Measurements from ENCODE around the gene NOS3. TPM values are rescaled to one million over a fixed set of nuclear protein-coding genes. Genes with fewer than 3 reads are reported as not detected.
A peak's percentile ranks its signal among the peaks of the same experiment; 100 is the strongest.

The NOS3 gene
- total and polyA plus RNA-seq, 9 of the 15 experiments (the other 6 are each of a cell fraction or from before 2014, with no cell fraction given): 1.1 to 121 (median 23.6) TPM

- CTCF ChIA-PET (ENCODE audit: low intra/inter-chr PET ratio): interaction anchor here (0.9 kb wide), 1 partner anchor 217 kb away, joined by 5 read pairs; no protein-coding TSS in a partner anchor
- peaks cover 60 to 94% of the 10 kb centered on the region in 2 experiments for H3K4me1 ChIP-seq (replicated peaks in 1 of 2; ENCODE audit: control insufficient read depth in 2 of 2, insufficient read depth in 2 of 2, low read length in 2 of 2)
- peak overlapping the region; percentile 60 for H2AFZ ChIP-seq (ENCODE audit: low read depth, low read length)
- H4K20me1 ChIP-seq (replicated peaks; ENCODE audit: control insufficient read depth, insufficient read depth, low read length): peaks cover 8% of the 10 kb centered on the region; the same call in 1 of the 2 replicates
- H3K9me1 ChIP-seq (ENCODE audit: control insufficient read depth, insufficient read depth, low read length): peaks cover 10% of the 10 kb centered on the region
- peaks cover 87% of the 10 kb centered on the region for H3K79me2 ChIP-seq (ENCODE audit: control insufficient read depth, insufficient read depth, low read length)
- H3K27me3 ChIP-seq (ENCODE audit: control insufficient read depth in 2 of 2, insufficient read depth in 2 of 2, low read length in 2 of 2): no peaks in the 10 kb centered on the region
- peak; percentile 94 for FAIRE-seq
- peak overlapping the region; percentile 90 to 98 for H3K9ac ChIP-seq (ENCODE audit: insufficient read depth in 1 of 2, low read depth in 2 of 2, low read length in 2 of 2)
- under 1% methylated on average over 33 of the region's 38 CpGs for WGBS (ENCODE audit: insufficient coverage, low coverage, missing lambda C conversion rate)
- peaks cover 59% of the 10 kb centered on the region for H3K36me3 ChIP-seq (ENCODE audit: control insufficient read depth, insufficient read depth, low read length)
- peak; percentile 99 to 100 (median 99) for DNase-seq (ENCODE audit: extremely low read depth in 1 of 4, low spot score in 3 of 4)
- in situ Hi-C loops (cut with MboI): no loop called here
- H3K4me2 ChIP-seq (ENCODE audit: insufficient read depth, low read length): peak overlapping the region; percentile 92
- H3K27ac ChIP-seq (ENCODE audit: extremely low read depth, low read depth, low read length): peak overlapping the region; percentile 86
- intact Hi-C loops (cut with micrococcal nuclease): loop anchor here (2.0 to 5.0 kb wide), 2 partner anchors 27 to 633 kb away; partner anchors contain the start of genes ACTR3C and LRRC61
- peak overlapping the region; percentile 91 for H3K4me3 ChIP-seq
- POLR2A ChIA-PET: interaction anchor here (0.5 to 3.5 kb wide), 8 partner anchors 9 to 171 kb away, joined by 3 to 19 read pairs (median 3); no protein-coding TSS in a partner anchor
- no TSS peak for BruUV-seq (replicated peaks)
- ATAC-seq: peak; percentile 80
- H3K9me3 ChIP-seq (replicated peaks; ENCODE audit: control insufficient read depth, insufficient read depth, low read depth, low read length): no peaks in the 10 kb centered on the region
- TF ChIP-seq NFIX (CRISPR knock-in tag; IDR thresholded peaks at IDR 0.05; ENCODE audit: low read depth): 0 out of 2 replicates have a peak, but pooled peaks have one; percentile 22
- TF ChIP-seq, protein P1, sequence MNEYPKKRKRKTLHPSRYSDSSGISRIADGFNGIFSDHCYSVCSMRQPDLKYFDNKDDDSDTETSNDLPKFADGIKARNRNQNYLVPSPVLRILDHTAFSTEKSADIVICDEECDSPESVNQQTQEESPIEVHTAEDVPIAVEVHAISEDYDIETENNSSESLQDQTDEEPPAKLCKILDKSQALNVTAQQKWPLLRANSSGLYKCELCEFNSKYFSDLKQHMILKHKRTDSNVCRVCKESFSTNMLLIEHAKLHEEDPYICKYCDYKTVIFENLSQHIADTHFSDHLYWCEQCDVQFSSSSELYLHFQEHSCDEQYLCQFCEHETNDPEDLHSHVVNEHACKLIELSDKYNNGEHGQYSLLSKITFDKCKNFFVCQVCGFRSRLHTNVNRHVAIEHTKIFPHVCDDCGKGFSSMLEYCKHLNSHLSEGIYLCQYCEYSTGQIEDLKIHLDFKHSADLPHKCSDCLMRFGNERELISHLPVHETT (CRISPR knock-in tag; conservative IDR thresholded peaks at IDR 0.05 in 1 of 2, IDR thresholded peaks at IDR 0.05 in 1 of 2): peak in 1 of 2 experiments; percentile 87; a peak in 1 of 4 replicates
- TF ChIP-seq GABPB2 (CRISPR knock-in tag; conservative IDR thresholded peaks at IDR 0.05): no peak
- TF ChIP-seq PRPF4 (IDR thresholded peaks at IDR 0.05; ENCODE audit: insufficient read depth, low read depth, low read length, poor library complexity, severe bottlenecking): peak; percentile 66
- TF ChIP-seq, protein P2, sequence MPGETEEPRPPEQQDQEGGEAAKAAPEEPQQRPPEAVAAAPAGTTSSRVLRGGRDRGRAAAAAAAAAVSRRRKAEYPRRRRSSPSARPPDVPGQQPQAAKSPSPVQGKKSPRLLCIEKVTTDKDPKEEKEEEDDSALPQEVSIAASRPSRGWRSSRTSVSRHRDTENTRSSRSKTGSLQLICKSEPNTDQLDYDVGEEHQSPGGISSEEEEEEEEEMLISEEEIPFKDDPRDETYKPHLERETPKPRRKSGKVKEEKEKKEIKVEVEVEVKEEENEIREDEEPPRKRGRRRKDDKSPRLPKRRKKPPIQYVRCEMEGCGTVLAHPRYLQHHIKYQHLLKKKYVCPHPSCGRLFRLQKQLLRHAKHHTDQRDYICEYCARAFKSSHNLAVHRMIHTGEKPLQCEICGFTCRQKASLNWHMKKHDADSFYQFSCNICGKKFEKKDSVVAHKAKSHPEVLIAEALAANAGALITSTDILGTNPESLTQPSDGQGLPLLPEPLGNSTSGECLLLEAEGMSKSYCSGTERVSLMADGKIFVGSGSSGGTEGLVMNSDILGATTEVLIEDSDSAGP (CRISPR knock-in tag; IDR thresholded peaks at IDR 0.05): no peak; the same call in 1 of the 2 replicates
- peak; percentile 41; the same call in 1 of the 2 replicates for TF ChIP-seq MAFK (IDR thresholded peaks at IDR 0.05; ENCODE audit: low read length)
- peak; percentile 84; the same call in 1 of the 2 replicates for TF ChIP-seq ZNF766 (CRISPR knock-in tag; conservative IDR thresholded peaks at IDR 0.05)
- TF ChIP-seq KDM2B (CRISPR knock-in tag; IDR thresholded peaks at IDR 0.05): 0 out of 2 replicates have a peak, but pooled peaks have one; percentile 71
- no peak for TF ChIP-seq GTF2A2 (tag; IDR thresholded peaks at IDR 0.05)
- TF ChIP-seq DEAF1 (CRISPR knock-in tag; IDR thresholded peaks at IDR 0.05): no peak
- peak; percentile 89 for TF ChIP-seq BHLHE40 (IDR thresholded peaks at IDR 0.05; ENCODE audit: low read length)
- TF ChIP-seq POLR2A (conservative IDR thresholded peaks at IDR 0.05): peak; percentile 86
- peak; percentile 96 for TF ChIP-seq NBN (IDR thresholded peaks at IDR 0.05; ENCODE audit: low read depth)
Measured at GRCh38 chr7:150955519-150956394, 35.1 kb upstream of the NOS3 start.

Data from K562 (cell line).